Naive thymus-derived CD4-positive, alpha-beta T cell (primary cell): ENCODE measurements around the gene FRMD6. TPM values are rescaled to one million over a fixed set of nuclear protein-coding genes. Genes with fewer than 3 reads are reported as not detected.

Experiments
- ATAC-seq: fragments of 150-1000 bp; cut with Tn5 transposase; 2 replicates; pipeline ENCODE4 v1.10.0; 2021; ENCODE audit warnings: mild to moderate bottlenecking, moderate library complexity
- CTCF ChIA-PET: fragments of 350-600 bp; sonication (Branson Sonifier 250); formaldehyde crosslinking; loops from one replicate; lab custom pipeline; 2021; ENCODE audit warnings: antibody characterized with exemption; lab: Charles Lee
- POLR2A ChIA-PET: fragments of 350-600 bp; sonication (Branson Sonifier 250); formaldehyde crosslinking; loops from one replicate; lab custom pipeline; 2021; ENCODE audit warnings: antibody characterized with exemption, inconsistent platforms; lab: Charles Lee
- DNase-seq, 9 donors: peaks; one replicate each; pipeline versions ENCODE4 v3.0.0 to v3.0.0-alpha.2; 2020 to 2022; ENCODE audit warnings: mixed read lengths in 1 of 9
- H3K27ac ChIP-seq: one replicate; pipeline ENCODE4 v1.7.0; 2013; ENCODE audit warnings: mild to moderate bottlenecking, low read depth, low read length, moderate library complexity
- H3K27me3 ChIP-seq, 2 donors: one replicate each; pipeline ENCODE4 v1.7.0; 2013; ENCODE audit warnings: low read length in 2 of 2, mild to moderate bottlenecking in 2 of 2, moderate library complexity in 2 of 2; ENCODE audit not compliant: control insufficient read depth in 2 of 2, insufficient read depth in 2 of 2
- H3K36me3 ChIP-seq, 3 experiments: 1 replicate in 2 of 3; 2 replicates in 1 of 3; pipeline ENCODE4 v1.7.0; 2013; ENCODE audit warnings: low read length in 3 of 3, mild to moderate bottlenecking in 3 of 3, moderate library complexity in 1 of 3; ENCODE audit not compliant: insufficient read depth in 3 of 3, control insufficient read depth in 2 of 3
- H3K4me1 ChIP-seq, 2 donors: one replicate each; pipeline ENCODE4 v1.7.0; 2013; ENCODE audit warnings: low read length in 2 of 2, mild to moderate bottlenecking in 2 of 2, moderate library complexity in 1 of 2; ENCODE audit not compliant: control insufficient read depth in 2 of 2, insufficient read depth in 2 of 2
- H3K4me3 ChIP-seq: 2 replicates; pipeline ENCODE4 v1.7.0; 2013; ENCODE audit warnings: mild to moderate bottlenecking, low read length
- H3K9me3 ChIP-seq, 3 experiments: 1 replicate in 2 of 3; 2 replicates in 1 of 3; pipeline ENCODE4 v1.7.0; 2013; ENCODE audit warnings: low read length in 3 of 3; ENCODE audit not compliant: control insufficient read depth in 2 of 3
- H3K27ac Mint-ChIP-seq, 9 donors: one replicate each; pipeline ENCODE4 v1.8.0; 2020 to 2022; ENCODE audit warnings: mixed read lengths in 9 of 9, mild to moderate bottlenecking in 8 of 9, moderate library complexity in 5 of 9, inconsistent platforms in 2 of 9
- H3K27me3 Mint-ChIP-seq, 5 donors: one replicate each; pipeline ENCODE4 v1.8.0; 2021 to 2022; ENCODE audit warnings: mixed read lengths in 5 of 5, mild to moderate bottlenecking in 1 of 5
- H3K36me3 Mint-ChIP-seq, 5 donors: one replicate each; pipeline ENCODE4 v1.8.0; 2020 to 2022; ENCODE audit warnings: mixed read lengths in 5 of 5, mild to moderate bottlenecking in 3 of 5, inconsistent platforms in 1 of 5
- H3K4me1 Mint-ChIP-seq, 7 donors: one replicate each; pipeline ENCODE4 v1.8.0; 2020 to 2022; ENCODE audit warnings: mixed read lengths in 7 of 7, mild to moderate bottlenecking in 3 of 7, inconsistent platforms in 1 of 7
- H3K4me3 Mint-ChIP-seq, 10 donors: one replicate each; pipeline ENCODE4 v1.8.0; 2020 to 2022; ENCODE audit warnings: mild to moderate bottlenecking in 10 of 10, mixed read lengths in 10 of 10, moderate library complexity in 6 of 10, inconsistent platforms in 2 of 10
- H3K9me3 Mint-ChIP-seq, 11 donors: one replicate each; pipeline ENCODE4 v1.8.0; 2020 to 2022; ENCODE audit warnings: mixed read lengths in 11 of 11, mild to moderate bottlenecking in 4 of 11, inconsistent platforms in 1 of 11, moderate library complexity in 1 of 11
- intact Hi-C, 2 donors: fragments of 100-400 bp; cut with micrococcal nuclease; formaldehyde crosslinking; loops; one replicate each; pipeline ENCODE4 v1.15.1; 2023
- polyA plus RNA-seq, 2 donors: library from polyadenylated mRNA; unstranded; fragments of 300-500 nt; fragmentation: Illumina TruSeq; gene quantifications; one replicate each; pipeline ENCODE4 v1.2.3, GENCODE V29; 2021
- total RNA-seq, 6 experiments: library from RNA in 5 of 6; stranded (reverse) in 5 of 6; gene quantifications; 1 replicate in 5 of 6; 2 replicates in 1 of 6; pipeline ENCODE4 v1.2.3 and lab custom pipeline; 2021 to 2026

FRMD6 gene
- total and polyA plus RNA-seq, 7 experiments from 2014 or later, result 0.28 to 4.8 (median 3.8) TPM

- intact Hi-C loops, result no loop called here
- H3K36me3 Mint-ChIP-seq, result no peaks in the 10 kb centered on the region
- ATAC-seq (no peak), DNase-seq (no peak)
- Histone ChIP-seq H3K36me3 (no peaks in the 10 kb centered on the region), H3K9me3 (no peaks in the 10 kb centered on the region), H3K27ac (no peak overlapping the region), H3K4me1 (no peaks in the 10 kb centered on the region), H3K27me3 (no peaks in the 10 kb centered on the region), H3K4me3 (no peak overlapping the region)
- no peak overlapping the region for H3K4me3 Mint-ChIP-seq
- ChIA-PET CTCF (interaction anchor here (0.7 kb wide), 1 partner anchor 43 kb away, joined by 4 read pairs; no protein-coding TSS in a partner anchor), POLR2A (no interaction called here)
- no peaks in the 10 kb centered on the region for H3K4me1 Mint-ChIP-seq
- H3K27me3 Mint-ChIP-seq, result peaks cover 0 to 16% (median 0%) of the 10 kb centered on the region in 5 donors
- H3K9me3 Mint-ChIP-seq, result no peaks in the 10 kb centered on the region
- no peak overlapping the region for H3K27ac Mint-ChIP-seq
Measured at GRCh38 chr14:51682411-51682810, 30.7 kb downstream of the FRMD6 start.

GRCh38 chr14:51684760-51685159 lies 33.0 kb downstream of the FRMD6 start:
- CTCF ChIA-PET, result no interaction called here
- no peaks in the 10 kb centered on the region for H3K9me3 Mint-ChIP-seq
- no peaks in the 10 kb centered on the region for H3K4me1 ChIP-seq
- no peak overlapping the region for H3K27ac ChIP-seq
- no peak for ATAC-seq
- no peak overlapping the region for H3K4me3 ChIP-seq
- intact Hi-C loops, result no loop called here
- H3K4me3 Mint-ChIP-seq, result no peak overlapping the region
- no peaks in the 10 kb centered on the region for H3K36me3 Mint-ChIP-seq
- H3K9me3 ChIP-seq, result no peaks in the 10 kb centered on the region
- H3K27ac Mint-ChIP-seq, result no peak overlapping the region
- H3K36me3 ChIP-seq, result no peaks in the 10 kb centered on the region
- POLR2A ChIA-PET, result no interaction called here
- no peak for DNase-seq
- no peaks in the 10 kb centered on the region for H3K4me1 Mint-ChIP-seq
- H3K27me3 ChIP-seq, result no peaks in the 10 kb centered on the region
- peaks cover 0 to 19% (median 4%) of the 10 kb centered on the region in 5 donors for H3K27me3 Mint-ChIP-seq

GRCh38 chr14:51691176-51691575 lies 39.5 kb downstream of the FRMD6 start:
- POLR2A ChIA-PET, result no interaction called here
- intact Hi-C loops, result no loop called here
- Mint-ChIP-seq H3K9me3 (no peaks in the 10 kb centered on the region), H3K27me3 (peaks cover 0 to 5% (median 0%) of the 10 kb centered on the region in 5 donors), H3K27ac (no peak overlapping the region), H3K36me3 (peaks cover 0 to 4% (median 0%) of the 10 kb centered on the region in 5 donors), H3K4me1 (no peaks in the 10 kb centered on the region), H3K4me3 (no peak overlapping the region)
- no peaks in the 10 kb centered on the region for H3K9me3 ChIP-seq
- H3K27me3 ChIP-seq, result no peaks in the 10 kb centered on the region
- H3K27ac ChIP-seq, result no peak overlapping the region
- CTCF ChIA-PET, result no interaction called here
- no peaks in the 10 kb centered on the region for H3K4me1 ChIP-seq
- H3K4me3 ChIP-seq, result no peak overlapping the region
- no peaks in the 10 kb centered on the region for H3K36me3 ChIP-seq
- DNase-seq (no peak), ATAC-seq (no peak)

- H3K27me3 Mint-ChIP-seq, result peaks cover 0 to 5% (median 0%) of the 10 kb centered on the region in 5 donors
- H3K4me3 Mint-ChIP-seq, result no peak overlapping the region
- Histone ChIP-seq H3K4me1 (no peaks in the 10 kb centered on the region), H3K27ac (no peak overlapping the region), H3K27me3 (no peaks in the 10 kb centered on the region), H3K9me3 (no peaks in the 10 kb centered on the region), H3K4me3 (no peak overlapping the region), H3K36me3 (no peaks in the 10 kb centered on the region)
- ATAC-seq (no peak), DNase-seq (no peak)
- H3K9me3 Mint-ChIP-seq, result no peaks in the 10 kb centered on the region
- peaks cover 0 to 4% (median 0%) of the 10 kb centered on the region in 5 donors for H3K36me3 Mint-ChIP-seq
- ChIA-PET CTCF (interaction anchor here (0.6 kb wide), 1 partner anchor 22 kb away, joined by 3 read pairs; no protein-coding TSS in a partner anchor), POLR2A (no interaction called here)
- no peaks in the 10 kb centered on the region for H3K4me1 Mint-ChIP-seq
- intact Hi-C loops, result no loop called here
- H3K27ac Mint-ChIP-seq, result no peak overlapping the region
Measured at GRCh38 chr14:51692646-51693045, 40.9 kb downstream of the FRMD6 start.

GRCh38 chr14:51697848-51698247 lies 46.1 kb downstream of the FRMD6 start:
- no peak overlapping the region for H3K4me3 Mint-ChIP-seq
- no peaks in the 10 kb centered on the region for H3K4me1 Mint-ChIP-seq
- DNase-seq, result no peak
- ChIA-PET POLR2A (no interaction called here), CTCF (no interaction called here)
- no peaks in the 10 kb centered on the region for H3K36me3 Mint-ChIP-seq
- Histone ChIP-seq H3K9me3 (no peaks in the 10 kb centered on the region), H3K4me1 (no peaks in the 10 kb centered on the region), H3K27me3 (no peaks in the 10 kb centered on the region), H3K36me3 (no peaks in the 10 kb centered on the region), H3K27ac (no peak overlapping the region), H3K4me3 (no peak overlapping the region)
- H3K27ac Mint-ChIP-seq, result no peak overlapping the region
- H3K27me3 Mint-ChIP-seq, result peaks cover 0 to 5% (median 0%) of the 10 kb centered on the region in 5 donors
- no peak for ATAC-seq
- intact Hi-C loops, result no loop called here
- no peaks in the 10 kb centered on the region for H3K9me3 Mint-ChIP-seq

- DNase-seq (no peak), ATAC-seq (no peak)
- H3K4me3 ChIP-seq, result no peak overlapping the region
- H3K27me3 ChIP-seq, result no peaks in the 10 kb centered on the region
- H3K4me1 Mint-ChIP-seq, result no peaks in the 10 kb centered on the region
- intact Hi-C loops, result no loop called here
- POLR2A ChIA-PET, result no interaction called here
- no peaks in the 10 kb centered on the region for H3K4me1 ChIP-seq
- no peaks in the 10 kb centered on the region for H3K36me3 Mint-ChIP-seq
- H3K27ac Mint-ChIP-seq, result no peak overlapping the region
- H3K36me3 ChIP-seq, result no peaks in the 10 kb centered on the region
- CTCF ChIA-PET, result no interaction called here
- no peak overlapping the region for H3K4me3 Mint-ChIP-seq
- H3K27ac ChIP-seq, result no peak overlapping the region
- H3K9me3 ChIP-seq, result no peaks in the 10 kb centered on the region
- peaks cover 0 to 7% (median 0%) of the 10 kb centered on the region in 5 donors for H3K27me3 Mint-ChIP-seq
- no peaks in the 10 kb centered on the region for H3K9me3 Mint-ChIP-seq
Measured at GRCh38 chr14:51701951-51702350, 50.2 kb downstream of the FRMD6 start.

GRCh38 chr14:51703787-51704186 lies 52.1 kb downstream of the FRMD6 start:
- Histone ChIP-seq H3K4me3 (no peak overlapping the region), H3K27ac (no peak overlapping the region), H3K27me3 (no peaks in the 10 kb centered on the region), H3K9me3 (no peaks in the 10 kb centered on the region), H3K4me1 (no peaks in the 10 kb centered on the region), H3K36me3 (no peaks in the 10 kb centered on the region)
- Mint-ChIP-seq H3K4me3 (no peak overlapping the region), H3K9me3 (no peaks in the 10 kb centered on the region), H3K27ac (no peak overlapping the region), H3K36me3 (no peaks in the 10 kb centered on the region), H3K27me3 (peaks cover 0 to 7% (median 0%) of the 10 kb centered on the region in 5 donors), H3K4me1 (no peaks in the 10 kb centered on the region)
- ATAC-seq (no peak), DNase-seq (no peak)
- ChIA-PET CTCF (no interaction called here), POLR2A (no interaction called here)
- intact Hi-C loops, result no loop called here
